GM12878 (cell line): Measurements from ENCODE around the gene KIR3DL1. TPM values are rescaled to one million over a fixed set of nuclear protein-coding genes. Genes with fewer than 3 reads are reported as not detected.
"Not testable (repeated sequence)": the region's sequence is repeated elsewhere in the genome, so short reads cannot be mapped to it uniquely, and the experiment has no call there.

Source experiments
- ATAC-seq: fragments of 200-7000 bp; cut with Tn5 transposase; 3 replicates; pipeline ENCODE4 v1.9.1; 2020; ENCODE audit warnings: mild to moderate bottlenecking, moderate library complexity
- BruUV-seq: library from RNA; stranded (reverse); fragments of 400-500 nt; replicated peaks from 2 replicates; lab custom pipeline; 2021; lab: Mats Ljungman, UMichigan
- CTCF ChIA-PET: fragments of 300-600 bp; sonication (Branson Sonifier 250); formaldehyde crosslinking; extraction: SDS; loops from one replicate; lab custom pipeline; 2021; ENCODE audit warnings: inconsistent platforms; lab: Yijun Ruan, JAX
- POLR2A ChIA-PET: fragments of 350-600 bp; formaldehyde crosslinking; extraction: SDS; loops from one replicate; lab custom pipeline; 2021; ENCODE audit warnings: inconsistent platforms; lab: Charles Lee
- RAD21 ChIA-PET: fragments of 300-600 bp; sonication (Branson Sonifier 250); formaldehyde crosslinking; loops from one replicate; lab custom pipeline; 2023; ENCODE audit warnings: antibody characterized with exemption; ENCODE audit not compliant: unreplicated experiment; lab: Charles Lee
- SMC1A ChIA-PET: fragments of 300-600 bp; sonication (Branson Sonifier 250); formaldehyde crosslinking; loops from one replicate; lab custom pipeline; 2023; ENCODE audit not compliant: unreplicated experiment, uncharacterized antibody; lab: Charles Lee
- DNase-seq: peaks from one replicate; pipeline ENCODE4 v3.0.0-alpha.2; 2011; ENCODE audit warnings: low read depth, low spot score
- FAIRE-seq: peaks from 3 replicates; lab custom pipeline; 2011; peaks lifted over from hg19 to GRCh38; lab: Jason Lieb, UNC
- H2AFZ ChIP-seq: 2 replicates; pipeline ENCODE4 v1.6.0; 2011; ENCODE audit warnings: low read depth, low read length, control low read depth; ENCODE audit not compliant: control insufficient read depth
- H3K27ac ChIP-seq: 2 replicates; pipeline ENCODE4 v1.5.1; 2011; ENCODE audit warnings: control low read depth; ENCODE audit not compliant: control insufficient read depth, insufficient read depth
- H3K27me3 ChIP-seq, 2 experiments: replicated peaks in 1 of 2; 2 replicates each; pipeline versions ENCODE4 v1.6.0 to v1.6.1; 2011; ENCODE audit warnings: low read length in 1 of 2; ENCODE audit not compliant: control insufficient read depth in 2 of 2, insufficient read depth in 2 of 2
- H3K36me3 ChIP-seq, 2 experiments: 2 replicates each; pipeline ENCODE4 v1.5.1; 2011; ENCODE audit warnings: low read length in 1 of 2; ENCODE audit not compliant: control insufficient read depth in 2 of 2, insufficient read depth in 2 of 2
- H3K4me1 ChIP-seq: 2 replicates; pipeline ENCODE4 v1.6.1; 2011; ENCODE audit warnings: mild to moderate bottlenecking, low read length, moderate library complexity, mixed read lengths; ENCODE audit not compliant: control insufficient read depth, insufficient read depth
- H3K4me2 ChIP-seq: 2 replicates; pipeline ENCODE4 v1.6.0; 2011; ENCODE audit warnings: control low read depth; ENCODE audit not compliant: control insufficient read depth, insufficient read depth
- H3K4me3 ChIP-seq: fragments of 200-600 bp; sonication (generic); 2 replicates; pipeline ENCODE4 v1.5.1; 2016
- H3K79me2 ChIP-seq: 2 replicates; pipeline ENCODE4 v1.6.0; 2011; ENCODE audit warnings: low read length; ENCODE audit not compliant: control insufficient read depth, insufficient read depth
- H3K9ac ChIP-seq: 2 replicates; pipeline ENCODE4 v1.8.0; 2011; ENCODE audit warnings: low read length, control low read depth, mixed read lengths; ENCODE audit not compliant: control insufficient read depth, insufficient read depth
- H3K9me3 ChIP-seq: replicated peaks from 3 replicates; pipeline ENCODE4 v1.5.1; 2011; ENCODE audit warnings: mild to moderate bottlenecking, low read length; ENCODE audit not compliant: control insufficient read depth, insufficient read depth
- H4K20me1 ChIP-seq: 2 replicates; pipeline ENCODE4 v1.6.0; 2011; ENCODE audit not compliant: control insufficient read depth, insufficient read depth
- WGBS: methylation state at CpG from one replicate; pipeline ENCODE4 v1.1.6; 2016; ENCODE audit warnings: low lambda C conversion rate; ENCODE audit not compliant: insufficient replicate concordance, insufficient coverage; ENCODE audit errors: missing lambda C conversion rate; 5-methylcytosine and 5-hydroxymethylcytosine counted together
- in situ Hi-C: fragments of 300-500 bp; cut with MboI; formaldehyde crosslinking; loops from 9 replicates; pipeline ENCODE4 v1.14.3; 2018; ENCODE audit warnings: mixed read lengths
- intact Hi-C: fragments of 100-400 bp; cut with micrococcal nuclease; formaldehyde crosslinking; loops from one replicate; pipeline ENCODE4 v1.14.2; 2022; ENCODE audit not compliant: unreplicated experiment
- polyA plus RNA-seq, 11 experiments: library from polyadenylated mRNA; depleted of rRNA in 4 of 11; unstranded in 6 of 11; stranded (reverse) in 5 of 11; fragments of >200 nt; fragmentation: Nextera tagmentation in 4 of 11; fragmentation: Illumina TruSeq in 1 of 11; extraction: Ambion mirVana in 4 of 11; extraction: Trizol in 1 of 11; gene quantifications; 1 replicate in 1 of 11; 2 replicates in 10 of 11; pipeline versions ENCODE4 v1.2.1 to v1.2.3, GENCODE V29; 2011 to 2016; ENCODE audit warnings: inconsistent platforms in 2 of 11, missing spikeins in 2 of 11, low read depth in 1 of 11
- total RNA-seq, 4 experiments: library from RNA; depleted of rRNA in 3 of 4; stranded (reverse); fragments of >200 nt in 3 of 4; fragmentation: Illumina TruSeq in 1 of 4; extraction: Trizol in 1 of 4; gene quantifications; 2 replicates each; pipeline versions ENCODE4 v1.2.1 to v1.2.3, GENCODE V29; 2013 to 2021

KIR3DL1 gene
- total and polyA plus RNA-seq, 10 of the 15 experiments (the other 5 are each of a cell fraction or from before 2014, with no cell fraction given), result 0.37 TPM; not detected in 9

DNA sequence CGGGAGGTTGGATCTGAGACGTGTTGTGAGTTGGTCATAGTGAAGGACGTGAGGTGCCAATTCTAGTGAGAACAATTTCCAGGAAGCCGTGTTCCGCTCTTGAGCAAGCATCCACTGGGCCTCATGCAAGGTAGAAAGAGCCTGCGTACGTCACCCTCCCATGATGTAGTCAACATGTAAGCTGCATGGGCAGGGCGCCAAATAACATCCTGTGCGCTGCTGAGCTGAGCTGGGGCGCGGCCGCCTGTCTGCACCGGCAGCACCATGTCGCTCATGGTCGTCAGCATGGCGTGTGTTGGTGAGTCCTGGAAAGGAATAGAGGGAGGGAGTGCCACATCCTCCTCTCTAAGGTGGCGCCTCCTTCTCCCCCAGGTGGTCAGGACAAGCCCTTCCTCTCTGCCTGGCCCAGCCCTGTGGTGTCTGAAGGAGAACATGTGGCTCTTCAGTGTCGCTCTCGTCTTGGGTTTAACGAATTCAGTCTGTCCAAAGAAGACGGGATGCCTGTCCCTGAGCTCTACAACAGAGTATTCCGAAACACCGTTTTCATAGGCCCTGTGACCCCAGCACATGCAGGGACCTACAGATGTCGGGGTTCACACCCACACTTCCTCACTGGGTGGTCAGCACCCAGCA, 30.1 kb upstream of the KIR3DL1 start:
- ATAC-seq, FAIRE-seq: not testable (repeated sequence)

DNA sequence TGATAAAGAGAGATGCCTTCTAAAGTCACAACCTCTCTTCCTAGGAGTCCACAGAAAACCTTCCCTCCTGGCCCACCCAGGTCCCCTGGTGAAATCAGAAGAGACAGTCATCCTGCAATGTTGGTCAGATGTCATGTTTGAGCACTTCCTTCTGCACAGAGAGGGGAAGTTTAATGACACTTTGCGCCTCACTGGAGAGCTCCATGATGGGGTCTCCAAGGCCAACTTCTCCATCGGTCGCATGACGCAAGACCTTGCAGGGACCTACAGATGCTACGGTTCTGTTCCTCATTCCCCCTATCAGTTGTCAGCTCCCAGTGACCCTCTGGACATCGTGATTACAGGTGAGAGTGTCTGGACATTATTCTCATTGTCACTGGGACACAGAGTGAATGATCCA, 28.1 kb upstream of the KIR3DL1 start:
- in situ Hi-C loops, DNase-seq, ATAC-seq, CTCF ChIA-PET, BruUV-seq, H3K27me3 ChIP-seq, H2AFZ ChIP-seq, H3K9me3 ChIP-seq, FAIRE-seq, RAD21 ChIA-PET, H3K9ac ChIP-seq, SMC1A ChIA-PET, intact Hi-C loops, H3K4me3 ChIP-seq, H3K4me1 ChIP-seq, H4K20me1 ChIP-seq, H3K27ac ChIP-seq, H3K79me2 ChIP-seq, H3K36me3 ChIP-seq, POLR2A ChIA-PET, H3K4me2 ChIP-seq: not testable (repeated sequence)
- 67% methylated on average over 6 of the region's 6 CpGs for WGBS

More for the DNA sequence above, 30.1 kb upstream of the KIR3DL1 start:
- BruUV-seq, H4K20me1 ChIP-seq, H3K4me2 ChIP-seq, RAD21 ChIA-PET, H3K4me1 ChIP-seq, intact Hi-C loops, SMC1A ChIA-PET, H3K27ac ChIP-seq, POLR2A ChIA-PET, H3K9me3 ChIP-seq, H3K79me2 ChIP-seq, H3K4me3 ChIP-seq, H3K36me3 ChIP-seq, H3K9ac ChIP-seq, in situ Hi-C loops, H3K27me3 ChIP-seq, DNase-seq, H2AFZ ChIP-seq, CTCF ChIA-PET: not testable (repeated sequence)
- WGBS, result 58% methylated on average over 24 of the region's 24 CpGs
